NOMO-1 treated with DMSO at 0.1 percent for 48 hours (cell line): ENCODE results near the gene NME9.

ENCODE experiments used
- DNase-seq: peaks from one replicate; lab custom pipeline; 2025; ENCODE audit not compliant: unreplicated experiment; lab: John Stamatoyannopoulos, UW

The NME9 gene

GRCh38 chr3:138284957-138285477 lies 44.6 kb downstream of the NME9 start:
- DNase-seq, result no peak

GRCh38 chr3:138284079-138284478 lies 45.6 kb downstream of the NME9 start:
- no peak for DNase-seq

- DNase-seq, result no peak
These were observed 46.8 kb downstream of the NME9 start for GRCh38 chr3:138282836-138283235.

GRCh38 chr3:138281561-138281960 lies 48.1 kb downstream of the NME9 start:
- DNase-seq, result no peak

GRCh38 chr3:138271189-138271794 lies 58.4 kb downstream of the NME9 start:
- no peak for DNase-seq

- no peak for DNase-seq
These were observed 59.4 kb downstream of the NME9 start for GRCh38 chr3:138270245-138270644.

GRCh38 chr3:138267083-138267482 lies 62.6 kb downstream of the NME9 start:
- DNase-seq, result no peak

- no peak for DNase-seq
These were observed 63.9 kb downstream of the NME9 start for GRCh38 chr3:138265745-138266144.

- DNase-seq, result no peak
These were observed 66.5 kb downstream of the NME9 start for GRCh38 chr3:138263104-138263503.

GRCh38 chr3:138260611-138261010 lies 69.0 kb downstream of the NME9 start:
- DNase-seq, result no peak

- DNase-seq, result no peak
These were observed 70.5 kb downstream of the NME9 start for GRCh38 chr3:138259126-138259525.

GRCh38 chr3:138257986-138258385 lies 71.7 kb downstream of the NME9 start:
- no peak for DNase-seq

- DNase-seq, result no peak
These were observed 73.6 kb downstream of the NME9 start for GRCh38 chr3:138256022-138256421.

- DNase-seq, result no peak
These were observed 75.4 kb downstream of the NME9 start for GRCh38 chr3:138254216-138254615.

GRCh38 chr3:138253609-138254008 lies 76.0 kb downstream of the NME9 start:
- DNase-seq, result no peak
